HG03097 (cell line): Measurements from ENCODE around the gene NPPC.
"Not testable (repeated sequence)": the region's sequence is repeated elsewhere in the genome, so short reads cannot be mapped to it uniquely, and the experiment has no call there.

Source experiments
- ATAC-seq: cut with Tn5 transposase; IDR thresholded peaks from one replicate; pipeline ENCODE4 v1.9.1; 2021; ENCODE audit not compliant: unreplicated experiment, low FRiP score

Gene NPPC

GRCh38 chr2:231891514-231891905 lies 34.7 kb downstream of the NPPC start:
- ATAC-seq = no peak

GRCh38 chr2:231890896-231891513 lies 35.2 kb downstream of the NPPC start:
- ATAC-seq = no peak

- ATAC-seq = no peak
Observed at GRCh38 chr2:231887756-231888155, 38.4 kb downstream of the NPPC start.

GRCh38 chr2:231886071-231886681 lies 40.0 kb downstream of the NPPC start:
- no peak for ATAC-seq

- ATAC-seq = no peak
Observed at GRCh38 chr2:231884438-231885140, 41.6 kb downstream of the NPPC start.

GRCh38 chr2:231883468-231883881 lies 42.7 kb downstream of the NPPC start:
- no peak for ATAC-seq

- ATAC-seq = no peak
Observed at GRCh38 chr2:231882646-231883045, 43.5 kb downstream of the NPPC start.

GRCh38 chr2:231880371-231880770 lies 45.8 kb downstream of the NPPC start:
- ATAC-seq = not testable (repeated sequence)

GRCh38 chr2:231879216-231879615 lies 47.0 kb downstream of the NPPC start:
- ATAC-seq = no peak

- ATAC-seq = no peak
Observed at GRCh38 chr2:231877533-231878456, 48.4 kb downstream of the NPPC start.

GRCh38 chr2:231874944-231875343 lies 51.3 kb downstream of the NPPC start:
- ATAC-seq = no peak
